B cell (primary cell): ENCODE measurements around the gene TMC3. TPM values are rescaled to one million over a fixed set of nuclear protein-coding genes. Genes with fewer than 3 reads are reported as not detected.

ENCODE experiments used
- ATAC-seq: fragments of 200-7000 bp; cut with Tn5 transposase; one replicate; pipeline ENCODE4 v1.10.0; 2021; ENCODE audit warnings: low read depth, mild to moderate bottlenecking, moderate number of reproducible peaks, moderate library complexity
- CTCF ChIA-PET: fragments of 350-600 bp; sonication (Branson Sonifier 250); formaldehyde crosslinking; loops from one replicate; lab custom pipeline; 2021; ENCODE audit warnings: antibody characterized with exemption, inconsistent platforms; lab: Charles Lee
- POLR2A ChIA-PET: fragments of 350-600 bp; sonication (Branson Sonifier 250); formaldehyde crosslinking; loops from one replicate; lab custom pipeline; 2021; ENCODE audit warnings: antibody characterized with exemption; lab: Charles Lee
- DNase-seq: peaks from one replicate; pipeline ENCODE4 v3.0.0; 2013
- H2AFZ ChIP-seq: 2 replicates; pipeline ENCODE4 v1.6.1; 2012; ENCODE audit warnings: mild to moderate bottlenecking, low read depth, low read length; ENCODE audit not compliant: insufficient read depth, poor library complexity, severe bottlenecking
- H3K27ac ChIP-seq, 2 donors: 1 replicate in 1 of 2; 2 replicates in 1 of 2; pipeline ENCODE4 v1.5.1; 2012 to 2013; ENCODE audit warnings: low read length in 2 of 2, mild to moderate bottlenecking in 2 of 2, moderate library complexity in 1 of 2
- H3K27me3 ChIP-seq, 4 experiments: fragments of 200-600 bp in 1 of 4; sonication (generic) in 1 of 4; replicated peaks in 1 of 4; 1 replicate in 2 of 4; 2 replicates in 2 of 4; pipeline versions ENCODE4 v1.6.1 to v1.7.0; 2013 to 2016; ENCODE audit warnings: low read length in 3 of 4, mild to moderate bottlenecking in 2 of 4, mixed read lengths in 1 of 4, moderate library complexity in 1 of 4; ENCODE audit not compliant: insufficient read depth in 4 of 4, control insufficient read depth in 3 of 4; ENCODE audit errors: control extremely low read depth in 1 of 4
- H3K36me3 ChIP-seq, 2 experiments: replicated peaks in 1 of 2; 1 replicate in 1 of 2; 2 replicates in 1 of 2; pipeline versions ENCODE4 v1.6.1 to v1.7.1; 2013; ENCODE audit warnings: low read length in 1 of 2; ENCODE audit not compliant: insufficient read depth in 2 of 2, control insufficient read depth in 1 of 2; ENCODE audit errors: control extremely low read depth in 1 of 2, extremely low read depth in 1 of 2
- H3K4me1 ChIP-seq, 2 donors: fragments of 200-600 bp in 1 of 2; sonication (generic) in 1 of 2; 1 replicate in 1 of 2; 2 replicates in 1 of 2; pipeline versions ENCODE4 v1.5.1 to v1.6.1; 2013 to 2017; ENCODE audit warnings: low read length in 2 of 2; ENCODE audit not compliant: control insufficient read depth in 2 of 2, insufficient read depth in 2 of 2
- H3K4me2 ChIP-seq: replicated peaks from 2 replicates; pipeline ENCODE3; 2012; ENCODE audit warnings: mild to moderate bottlenecking, low read depth, low read length; ENCODE audit not compliant: poor library complexity, severe bottlenecking
- H3K4me3 ChIP-seq, 5 experiments: fragments of 200-600 bp in 1 of 5; sonication (generic) in 1 of 5; 1 replicate in 3 of 5; 2 replicates in 2 of 5; pipeline versions ENCODE4 v1.5.1 to v1.7.0; 2011 to 2016; ENCODE audit warnings: low read length in 4 of 5, mild to moderate bottlenecking in 4 of 5, low read depth in 2 of 5, control low read depth in 1 of 5, moderate library complexity in 1 of 5; ENCODE audit not compliant: insufficient read depth in 1 of 5; ENCODE audit errors: control extremely low read depth in 1 of 5, extremely low read depth in 1 of 5
- H3K79me2 ChIP-seq: fragments of 200-600 bp; sonication (generic); one replicate; pipeline ENCODE4 v1.6.0; 2016; ENCODE audit warnings: low read length; ENCODE audit not compliant: control insufficient read depth, insufficient read depth
- H3K9ac ChIP-seq: fragments of 200-600 bp; sonication (generic); 2 replicates; pipeline ENCODE4 v1.6.1; 2017; ENCODE audit warnings: mild to moderate bottlenecking, low read length, moderate library complexity
- H3K9me3 ChIP-seq, 3 donors: one replicate each; pipeline versions ENCODE4 v1.6.1 to v1.7.1; 2013; ENCODE audit warnings: low read length in 2 of 3; ENCODE audit not compliant: control insufficient read depth in 2 of 3, insufficient read depth in 1 of 3; ENCODE audit errors: control extremely low read depth in 1 of 3
- H4K20me1 ChIP-seq: 2 replicates; pipeline ENCODE4 v1.6.0; 2012; ENCODE audit warnings: mild to moderate bottlenecking, low read length; ENCODE audit not compliant: insufficient read depth, control insufficient read depth, poor library complexity, severe bottlenecking
- H3K27ac Mint-ChIP-seq: one replicate; pipeline ENCODE4 v1.8.0; 2021; ENCODE audit warnings: mixed read lengths
- H3K27me3 Mint-ChIP-seq: one replicate; pipeline ENCODE4 v1.8.0; 2021; ENCODE audit warnings: mixed read lengths
- H3K4me1 Mint-ChIP-seq: one replicate; pipeline ENCODE4 v1.8.0; 2021; ENCODE audit warnings: mixed read lengths
- H3K4me3 Mint-ChIP-seq: one replicate; pipeline ENCODE4 v1.8.0; 2021; ENCODE audit warnings: mixed read lengths
- H3K9me3 Mint-ChIP-seq: one replicate; pipeline ENCODE4 v1.8.0; 2022; ENCODE audit warnings: mixed read lengths; ENCODE audit not compliant: insufficient read depth
- CTCF ChIP-seq: fragments of 200-600 bp; IDR thresholded peaks from one replicate; pipeline ENCODE4 v1.8.0; 2022; ENCODE audit warnings: antibody characterized with exemption, mild to moderate bottlenecking
- EZH2 ChIP-seq: IDR thresholded peaks from 2 replicates; pipeline ENCODE4 v1.6.1; 2012; ENCODE audit warnings: borderline replicate concordance, low read depth, mild to moderate bottlenecking, moderate library complexity, low read length; ENCODE audit not compliant: insufficient read depth, poor library complexity, severe bottlenecking
- WGBS: methylation state at CpG from one replicate; pipeline ENCODE4 v1.1.5; 2013; ENCODE audit warnings: missing lambda C conversion rate; ENCODE audit not compliant: insufficient coverage; 5-methylcytosine and 5-hydroxymethylcytosine counted together
- intact Hi-C: fragments of 100-400 bp; cut with micrococcal nuclease; formaldehyde crosslinking; loops from one replicate; pipeline ENCODE4 v1.10.0; 2022
- polyA plus RNA-seq: library from polyadenylated mRNA; depleted of rRNA; stranded (reverse); fragments of >200 nt; gene quantifications from 2 replicates; pipeline ENCODE4 v1.2.3, GENCODE V29; 2012
- total RNA-seq, 2 donors: library from RNA; stranded (reverse); fragments of 120-200 nt in 1 of 2; gene quantifications; 1 replicate in 1 of 2; 2 replicates in 1 of 2; pipeline versions ENCODE4 v1.2.3 to v1.2.4, GENCODE V29; 2013 to 2022

The TMC3 gene
- total and polyA plus RNA-seq, 2 donors (not counting 1 experiment from before 2014, with no cell fraction given): not detected

- WGBS: 98% methylated on average over 30 of the region's 32 CpGs
- no peak overlapping the region for H3K4me3 ChIP-seq
- H3K27me3 ChIP-seq: peaks cover 0 to 10% (median 0%) of the 10 kb centered on the region in 4 experiments
- H3K4me2 ChIP-seq: no peak overlapping the region
- peaks cover 36% of the 10 kb centered on the region for H3K27me3 Mint-ChIP-seq
- H3K9ac ChIP-seq: no peak overlapping the region
- H3K79me2 ChIP-seq: no peaks in the 10 kb centered on the region
- H3K9me3 Mint-ChIP-seq: no peaks in the 10 kb centered on the region
- no peaks in the 10 kb centered on the region for H4K20me1 ChIP-seq
- TF ChIP-seq EZH2: no peak
- TF ChIP-seq CTCF: no peak
- H3K27ac ChIP-seq: no peak overlapping the region
- DNase-seq (no peak), ATAC-seq (no peak)
- H3K4me1 Mint-ChIP-seq: peaks cover 5% of the 10 kb centered on the region
- CTCF ChIA-PET: interaction anchor here (0.7 kb wide), 1 partner anchor 9 kb away, joined by 3 read pairs; no protein-coding TSS in a partner anchor
- intact Hi-C loops: no loop called here
- H3K4me1 ChIP-seq: peaks cover 0 to 4% of the 10 kb centered on the region in 2 donors
- no peak overlapping the region for H3K4me3 Mint-ChIP-seq
- H2AFZ ChIP-seq: no peak overlapping the region
- no peaks in the 10 kb centered on the region for H3K36me3 ChIP-seq
- no peak overlapping the region for H3K27ac Mint-ChIP-seq
- peaks cover 0 to 14% (median 0%) of the 10 kb centered on the region in 3 donors for H3K9me3 ChIP-seq
- POLR2A ChIA-PET: no interaction called here
Measured at GRCh38 chr15:81413851-81414250, 39.8 kb upstream of the TMC3 start.

GRCh38 chr15:81411969-81412633 lies 38.1 kb upstream of the TMC3 start:
- Histone ChIP-seq H3K36me3 (no peaks in the 10 kb centered on the region), H3K27ac (no peak overlapping the region), H3K4me3 (no peak overlapping the region), H3K27me3 (peaks cover 0 to 10% (median 0%) of the 10 kb centered on the region in 4 experiments), H3K4me2 (no peak overlapping the region), H3K79me2 (no peaks in the 10 kb centered on the region), H3K9ac (no peak overlapping the region), H4K20me1 (no peaks in the 10 kb centered on the region), H3K9me3 (peaks cover 0 to 14% (median 0%) of the 10 kb centered on the region in 3 donors), H3K4me1 (peaks cover 0 to 4% of the 10 kb centered on the region in 2 donors), H2AFZ (no peak overlapping the region)
- Mint-ChIP-seq H3K27me3 (peaks cover 36% of the 10 kb centered on the region), H3K4me1 (peaks cover 5% of the 10 kb centered on the region), H3K9me3 (no peaks in the 10 kb centered on the region), H3K27ac (no peak overlapping the region), H3K4me3 (no peak overlapping the region)
- no peak for TF ChIP-seq EZH2
- TF ChIP-seq CTCF: no peak
- POLR2A ChIA-PET: no interaction called here
- intact Hi-C loops: no loop called here
- DNase-seq: no peak
- WGBS: no CpG with 5 or more reads among the region's 5 CpGs
- no peak for ATAC-seq
- CTCF ChIA-PET: no interaction called here
